ENCODE results near the gene GPC6. TPM values are rescaled to one million over a fixed set of nuclear protein-coding genes. Genes with fewer than 3 reads are reported as not detected.

GPC6 gene
- total RNA-seq, 1 experiment from 2014 or later, result 63.7 TPM

- DNase-seq, result no peak
- Histone ChIP-seq H3K36me3 (replicated peaks; ENCODE audit: control insufficient read depth, insufficient read depth, low read length) (no peaks in the 10 kb centered on the region), H3K4me3 (ENCODE audit: insufficient read depth, low read depth, low read length) (no peak overlapping the region), H3K27me3 (ENCODE audit: control insufficient read depth, insufficient read depth, low read length) (no peaks in the 10 kb centered on the region)
Observed at GRCh38 chr13:93339550-93339949, 112.9 kb downstream of the GPC6 start.

GRCh38 chr13:93341517-93341916 lies 114.9 kb downstream of the GPC6 start:
- no peaks in the 10 kb centered on the region for H3K27me3 ChIP-seq (ENCODE audit: control insufficient read depth, insufficient read depth, low read length)
- no peak overlapping the region for H3K4me3 ChIP-seq (ENCODE audit: insufficient read depth, low read depth, low read length)
- no peaks in the 10 kb centered on the region for H3K36me3 ChIP-seq (replicated peaks; ENCODE audit: control insufficient read depth, insufficient read depth, low read length)
- DNase-seq, result no peak

DNA sequence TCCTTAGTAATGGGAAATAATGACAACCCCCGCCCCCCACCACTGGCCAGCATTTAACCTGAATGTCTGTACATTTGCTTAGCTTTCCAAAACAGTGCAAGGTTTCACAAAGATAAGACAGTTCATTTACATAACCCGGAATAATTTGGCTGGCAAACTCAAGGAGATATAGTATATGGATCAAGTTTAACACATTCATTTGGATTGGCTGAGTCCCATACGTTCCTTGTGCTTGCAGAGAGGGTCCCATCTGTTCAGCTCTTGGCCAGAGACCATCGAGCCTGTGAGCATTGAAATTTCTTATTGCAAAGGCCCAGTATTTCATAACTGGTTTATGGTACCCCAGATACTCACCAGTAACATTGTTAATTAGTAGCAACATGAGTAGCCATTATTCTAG lies 116.5 kb downstream of the GPC6 start:
- Histone ChIP-seq H3K27me3 (ENCODE audit: control insufficient read depth, insufficient read depth, low read length) (no peaks in the 10 kb centered on the region), H3K36me3 (replicated peaks; ENCODE audit: control insufficient read depth, insufficient read depth, low read length) (no peaks in the 10 kb centered on the region), H3K4me3 (ENCODE audit: insufficient read depth, low read depth, low read length) (no peak overlapping the region)
- no peak for DNase-seq

GRCh38 chr13:93344048-93344705 lies 117.6 kb downstream of the GPC6 start:
- Histone ChIP-seq H3K4me3 (ENCODE audit: insufficient read depth, low read depth, low read length) (no peak overlapping the region), H3K27me3 (ENCODE audit: control insufficient read depth, insufficient read depth, low read length) (no peaks in the 10 kb centered on the region), H3K36me3 (replicated peaks; ENCODE audit: control insufficient read depth, insufficient read depth, low read length) (no peaks in the 10 kb centered on the region)
- DNase-seq, result no peak

DNA sequence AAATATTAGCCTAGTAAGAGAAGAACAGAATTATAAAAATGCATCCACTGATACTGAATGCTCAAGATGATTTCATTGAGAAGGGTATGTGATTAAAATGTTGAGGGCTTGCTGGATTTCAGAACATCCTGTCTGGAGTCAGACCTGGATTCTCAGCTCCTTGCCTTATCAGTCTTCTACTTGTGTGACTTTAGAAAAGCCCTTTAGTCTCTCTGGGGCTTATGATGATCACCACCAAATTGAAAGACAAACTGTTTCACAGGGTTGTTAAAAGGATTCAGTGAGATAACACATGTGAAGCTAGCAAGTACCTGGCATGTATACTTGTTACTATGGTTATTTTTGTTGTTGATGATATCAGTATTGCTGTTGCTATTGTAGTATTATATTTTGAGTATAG lies 118.4 kb downstream of the GPC6 start:
- no peak for DNase-seq
- H3K27me3 ChIP-seq (ENCODE audit: control insufficient read depth, insufficient read depth, low read length), result no peaks in the 10 kb centered on the region
- no peaks in the 10 kb centered on the region for H3K36me3 ChIP-seq (replicated peaks; ENCODE audit: control insufficient read depth, insufficient read depth, low read length)
- no peak overlapping the region for H3K4me3 ChIP-seq (ENCODE audit: insufficient read depth, low read depth, low read length)

DNA sequence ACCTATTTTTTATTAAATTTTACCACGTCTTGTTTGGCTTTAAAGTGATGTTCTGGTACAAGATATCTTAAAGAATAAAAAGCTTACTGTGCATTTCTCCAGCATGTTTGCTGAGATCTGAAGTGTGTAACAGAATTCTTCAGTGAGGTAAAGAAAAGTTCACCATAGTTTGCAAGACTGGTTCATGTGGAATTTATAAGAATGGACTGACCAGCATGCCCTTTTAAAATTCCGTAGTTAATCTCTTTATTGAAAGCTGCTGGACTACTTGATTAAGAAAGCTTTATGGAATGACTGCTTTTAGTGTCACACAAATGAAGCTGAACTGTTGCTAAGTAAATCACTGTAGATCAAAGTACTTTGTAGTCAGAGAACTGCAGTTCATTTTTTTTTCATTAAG lies 119.2 kb downstream of the GPC6 start:
- Histone ChIP-seq H3K36me3 (replicated peaks; ENCODE audit: control insufficient read depth, insufficient read depth, low read length) (no peaks in the 10 kb centered on the region), H3K27me3 (ENCODE audit: control insufficient read depth, insufficient read depth, low read length) (no peaks in the 10 kb centered on the region), H3K4me3 (ENCODE audit: insufficient read depth, low read depth, low read length) (no peak overlapping the region)
- no peak for DNase-seq

DNA sequence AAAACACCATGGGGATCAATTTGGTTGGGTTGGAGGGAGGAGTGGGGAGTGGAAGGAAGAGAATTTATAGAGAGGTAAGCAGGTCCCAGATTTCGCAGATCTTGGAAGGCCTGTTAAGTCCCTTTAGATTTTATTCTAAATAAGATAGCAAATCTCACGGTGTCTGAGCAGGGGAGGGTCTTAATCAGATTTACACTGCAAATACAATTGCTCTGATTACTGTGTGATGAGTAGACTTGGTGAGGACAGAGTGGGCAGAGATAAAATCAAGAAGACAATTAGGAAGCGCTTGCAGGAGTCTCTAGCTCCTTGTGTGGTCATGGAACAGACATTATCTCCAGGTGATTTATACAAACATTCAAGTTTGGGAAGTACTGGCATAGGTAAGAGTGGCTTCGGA lies 126.0 kb downstream of the GPC6 start:
- H3K27me3 ChIP-seq (ENCODE audit: control insufficient read depth, insufficient read depth, low read length), result no peaks in the 10 kb centered on the region
- no peak overlapping the region for H3K4me3 ChIP-seq (ENCODE audit: insufficient read depth, low read depth, low read length)
- H3K36me3 ChIP-seq (replicated peaks; ENCODE audit: control insufficient read depth, insufficient read depth, low read length), result no peaks in the 10 kb centered on the region
- DNase-seq, result no peak

- no peaks in the 10 kb centered on the region for H3K36me3 ChIP-seq (replicated peaks; ENCODE audit: control insufficient read depth, insufficient read depth, low read length)
- no peak for DNase-seq
- no peaks in the 10 kb centered on the region for H3K27me3 ChIP-seq (ENCODE audit: control insufficient read depth, insufficient read depth, low read length)
- H3K4me3 ChIP-seq (ENCODE audit: insufficient read depth, low read depth, low read length), result no peak overlapping the region
Observed at GRCh38 chr13:93355094-93355493, 128.5 kb downstream of the GPC6 start.

GRCh38 chr13:93356469-93356868 lies 129.9 kb downstream of the GPC6 start:
- no peaks in the 10 kb centered on the region for H3K36me3 ChIP-seq (replicated peaks; ENCODE audit: control insufficient read depth, insufficient read depth, low read length)
- H3K27me3 ChIP-seq (ENCODE audit: control insufficient read depth, insufficient read depth, low read length), result no peaks in the 10 kb centered on the region
- no peak for DNase-seq
- no peak overlapping the region for H3K4me3 ChIP-seq (ENCODE audit: insufficient read depth, low read depth, low read length)

DNA sequence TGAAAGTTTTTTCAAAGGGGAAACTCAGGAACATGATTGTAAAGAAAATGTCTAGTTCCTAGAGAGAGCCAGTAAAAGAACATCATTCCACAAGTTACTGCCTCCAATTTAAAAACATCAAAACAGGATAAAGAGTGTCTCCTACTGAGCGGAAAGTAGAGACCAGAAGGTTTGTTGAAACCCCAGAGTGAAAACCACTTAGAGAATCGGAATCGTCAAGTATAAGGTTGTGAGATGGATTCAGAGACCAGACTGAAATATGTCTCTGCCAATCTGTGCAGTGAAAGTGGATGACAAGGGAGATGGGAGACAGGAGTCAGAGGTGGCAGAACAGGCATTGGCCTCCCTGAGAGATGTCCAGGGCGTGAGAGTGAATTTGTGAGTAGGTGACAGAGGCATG lies 133.4 kb downstream of the GPC6 start:
- no peak overlapping the region for H3K4me3 ChIP-seq (ENCODE audit: insufficient read depth, low read depth, low read length)
- DNase-seq, result no peak

GRCh38 chr13:93361703-93362102 lies 135.1 kb downstream of the GPC6 start:
- Histone ChIP-seq H3K4me3 (ENCODE audit: insufficient read depth, low read depth, low read length) (no peak overlapping the region), H3K36me3 (replicated peaks; ENCODE audit: control insufficient read depth, insufficient read depth, low read length) (no peaks in the 10 kb centered on the region), H3K27me3 (ENCODE audit: control insufficient read depth, insufficient read depth, low read length) (no peaks in the 10 kb centered on the region)
- DNase-seq, result no peak

More for the DNA sequence above, 133.4 kb downstream of the GPC6 start:
- Histone ChIP-seq H3K36me3 (replicated peaks; ENCODE audit: control insufficient read depth, insufficient read depth, low read length) (no peaks in the 10 kb centered on the region), H3K27me3 (ENCODE audit: control insufficient read depth, insufficient read depth, low read length) (no peaks in the 10 kb centered on the region)

DNA sequence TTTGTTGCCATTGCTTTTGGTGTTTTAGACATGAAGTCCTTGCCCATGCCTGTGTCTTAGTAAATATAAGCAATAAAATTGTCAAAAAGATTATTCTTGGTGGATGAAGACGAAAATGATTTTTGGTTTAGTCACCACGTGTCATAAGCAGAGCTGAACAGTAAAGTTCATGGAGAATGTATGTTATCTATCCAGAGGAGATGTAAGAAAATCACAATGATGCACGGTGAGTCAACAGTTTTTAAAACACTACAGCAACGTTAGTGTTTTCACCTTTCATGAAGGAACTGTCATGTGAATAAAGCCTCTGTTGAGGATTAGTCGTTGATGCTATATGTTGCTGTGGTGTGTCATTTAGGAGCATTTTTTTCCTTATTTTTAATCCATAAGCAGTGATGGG lies 137.6 kb downstream of the GPC6 start:
- no peaks in the 10 kb centered on the region for H3K27me3 ChIP-seq (ENCODE audit: control insufficient read depth, insufficient read depth, low read length)
- no peak overlapping the region for H3K4me3 ChIP-seq (ENCODE audit: insufficient read depth, low read depth, low read length)
- no peak for DNase-seq
- no peaks in the 10 kb centered on the region for H3K36me3 ChIP-seq (replicated peaks; ENCODE audit: control insufficient read depth, insufficient read depth, low read length)

- no peaks in the 10 kb centered on the region for H3K27me3 ChIP-seq (ENCODE audit: control insufficient read depth, insufficient read depth, low read length)
- H3K4me3 ChIP-seq (ENCODE audit: insufficient read depth, low read depth, low read length), result no peak overlapping the region
- H3K36me3 ChIP-seq (replicated peaks; ENCODE audit: control insufficient read depth, insufficient read depth, low read length), result no peaks in the 10 kb centered on the region
Observed at GRCh38 chr13:93368296-93368695, 141.7 kb downstream of the GPC6 start.

GRCh38 chr13:93368718-93369117 lies 142.1 kb downstream of the GPC6 start:
- H3K4me3 ChIP-seq (ENCODE audit: insufficient read depth, low read depth, low read length), result no peak overlapping the region
- DNase-seq, result no peak
- H3K27me3 ChIP-seq (ENCODE audit: control insufficient read depth, insufficient read depth, low read length), result no peaks in the 10 kb centered on the region
- H3K36me3 ChIP-seq (replicated peaks; ENCODE audit: control insufficient read depth, insufficient read depth, low read length), result no peaks in the 10 kb centered on the region

More at GRCh38 chr13:93368296-93368695, 141.7 kb downstream of the GPC6 start:
- DNase-seq, result no peak

GRCh38 chr13:93372856-93373255 lies 146.2 kb downstream of the GPC6 start:
- no peak overlapping the region for H3K4me3 ChIP-seq (ENCODE audit: insufficient read depth, low read depth, low read length)
- no peaks in the 10 kb centered on the region for H3K36me3 ChIP-seq (replicated peaks; ENCODE audit: control insufficient read depth, insufficient read depth, low read length)
- H3K27me3 ChIP-seq (ENCODE audit: control insufficient read depth, insufficient read depth, low read length), result no peaks in the 10 kb centered on the region
- no peak for DNase-seq

GRCh38 chr13:93375491-93375890 lies 148.9 kb downstream of the GPC6 start:
- H3K36me3 ChIP-seq (replicated peaks; ENCODE audit: control insufficient read depth, insufficient read depth, low read length), result no peaks in the 10 kb centered on the region
- H3K4me3 ChIP-seq (ENCODE audit: insufficient read depth, low read depth, low read length), result no peak overlapping the region
- H3K27me3 ChIP-seq (ENCODE audit: control insufficient read depth, insufficient read depth, low read length), result no peaks in the 10 kb centered on the region
- no peak for DNase-seq
